DND-41 (cell line): ENCODE measurements around the gene CIT.

Experiments
- ATAC-seq: fragments of 200-7000 bp; cut with Tn5 transposase; 3 replicates; pipeline ENCODE4 v1.9.1; 2021; ENCODE audit warnings: low read depth; ENCODE audit not compliant: insufficient read depth
- DNase-seq: peaks from one replicate; pipeline ENCODE4 v3.0.0-alpha.2; 2020
- H2AFZ ChIP-seq: 2 replicates; pipeline ENCODE4 v1.6.0; 2012; ENCODE audit warnings: low read depth, low read length
- H3K27ac ChIP-seq: 2 replicates; pipeline ENCODE4 v1.5.1; 2012; ENCODE audit warnings: low read length, inconsistent platforms
- H3K27me3 ChIP-seq: fragments of 200-600 bp; sonication (generic); 2 replicates; pipeline ENCODE4 v1.6.0; 2012; ENCODE audit warnings: low read length, mild to moderate bottlenecking, inconsistent platforms; ENCODE audit not compliant: insufficient read depth, poor library complexity
- H3K36me3 ChIP-seq: 2 replicates; pipeline ENCODE4 v1.5.1; 2012; ENCODE audit warnings: low read length, inconsistent platforms; ENCODE audit not compliant: insufficient read depth
- H3K4me1 ChIP-seq: 2 replicates; pipeline ENCODE4 v1.5.1; 2012; ENCODE audit warnings: mild to moderate bottlenecking, low read length; ENCODE audit not compliant: insufficient read depth
- H3K4me2 ChIP-seq: 2 replicates; pipeline ENCODE4 v1.6.0; 2012; ENCODE audit warnings: mild to moderate bottlenecking, moderate library complexity, low read length, inconsistent platforms; ENCODE audit not compliant: insufficient read depth
- H3K4me3 ChIP-seq, 2 experiments: fragments of 200-600 bp in 1 of 2; shearing (Covaris generic) in 1 of 2; 2 replicates each; pipeline ENCODE4 v1.5.1; 2012 to 2016; ENCODE audit warnings: inconsistent platforms in 2 of 2, low read length in 2 of 2, mild to moderate bottlenecking in 2 of 2, low read depth in 1 of 2, moderate library complexity in 1 of 2
- H3K79me2 ChIP-seq: 2 replicates; pipeline ENCODE4 v1.6.0; 2012; ENCODE audit warnings: low read length, inconsistent platforms; ENCODE audit not compliant: insufficient read depth
- H3K9ac ChIP-seq: 2 replicates; pipeline ENCODE4 v1.6.0; 2012; ENCODE audit warnings: low read depth, mild to moderate bottlenecking, inconsistent platforms, low read length, moderate library complexity
- H3K9me3 ChIP-seq: 2 replicates; pipeline ENCODE4 v1.5.1; 2012; ENCODE audit warnings: low read length, moderate library complexity, mild to moderate bottlenecking, inconsistent platforms; ENCODE audit not compliant: insufficient read depth, severe bottlenecking
- H4K20me1 ChIP-seq: 2 replicates; pipeline ENCODE4 v1.6.0; 2012; ENCODE audit warnings: low read length; ENCODE audit not compliant: insufficient read depth
- EZH2 ChIP-seq: IDR thresholded peaks from 3 replicates; pipeline ENCODE4 v1.6.1; 2012; ENCODE audit warnings: borderline replicate concordance, low read depth, mild to moderate bottlenecking, moderate library complexity, low read length, inconsistent platforms; ENCODE audit not compliant: severe bottlenecking
- TF ChIP-seq, protein P1 (sequence below): IDR thresholded peaks from 2 replicates; pipeline ENCODE4 v1.5.1; 2012; ENCODE audit warnings: borderline replicate concordance, low read length, moderate library complexity, mild to moderate bottlenecking; ENCODE audit not compliant: poor library complexity, severe bottlenecking; ENCODE audit errors: extremely low read depth

CIT gene

DNA sequence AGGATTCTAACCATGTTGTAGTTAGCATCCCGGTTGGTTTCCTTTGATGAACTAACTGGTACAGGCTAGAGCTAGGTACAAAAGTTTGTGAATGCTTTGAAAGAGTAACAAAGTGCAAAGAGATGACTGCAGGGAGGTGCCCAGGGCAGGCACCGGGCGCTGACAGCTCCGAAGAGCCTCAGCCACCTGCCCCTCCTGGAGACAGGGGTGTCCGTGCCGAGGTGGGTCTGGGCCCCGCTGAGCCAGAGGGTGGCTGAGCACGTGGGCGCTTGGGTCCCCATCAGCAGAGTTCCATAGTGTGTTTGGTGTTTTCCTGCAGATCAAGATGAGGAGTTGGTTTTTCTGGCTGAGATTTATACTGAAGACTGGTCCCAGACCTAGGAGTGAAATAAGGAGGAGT lies 189.2 kb downstream of the CIT start:
- peaks cover 72% of the 10 kb centered on the region for H3K36me3 ChIP-seq
- ATAC-seq = no peak
- no peak overlapping the region for H3K4me3 ChIP-seq
- no peak overlapping the region for H3K9ac ChIP-seq
- H2AFZ ChIP-seq = no peak overlapping the region
- TF ChIP-seq, protein P1, sequence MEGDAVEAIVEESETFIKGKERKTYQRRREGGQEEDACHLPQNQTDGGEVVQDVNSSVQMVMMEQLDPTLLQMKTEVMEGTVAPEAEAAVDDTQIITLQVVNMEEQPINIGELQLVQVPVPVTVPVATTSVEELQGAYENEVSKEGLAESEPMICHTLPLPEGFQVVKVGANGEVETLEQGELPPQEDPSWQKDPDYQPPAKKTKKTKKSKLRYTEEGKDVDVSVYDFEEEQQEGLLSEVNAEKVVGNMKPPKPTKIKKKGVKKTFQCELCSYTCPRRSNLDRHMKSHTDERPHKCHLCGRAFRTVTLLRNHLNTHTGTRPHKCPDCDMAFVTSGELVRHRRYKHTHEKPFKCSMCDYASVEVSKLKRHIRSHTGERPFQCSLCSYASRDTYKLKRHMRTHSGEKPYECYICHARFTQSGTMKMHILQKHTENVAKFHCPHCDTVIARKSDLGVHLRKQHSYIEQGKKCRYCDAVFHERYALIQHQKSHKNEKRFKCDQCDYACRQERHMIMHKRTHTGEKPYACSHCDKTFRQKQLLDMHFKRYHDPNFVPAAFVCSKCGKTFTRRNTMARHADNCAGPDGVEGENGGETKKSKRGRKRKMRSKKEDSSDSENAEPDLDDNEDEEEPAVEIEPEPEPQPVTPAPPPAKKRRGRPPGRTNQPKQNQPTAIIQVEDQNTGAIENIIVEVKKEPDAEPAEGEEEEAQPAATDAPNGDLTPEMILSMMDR = no peak
- no peak for TF ChIP-seq EZH2
- no peak for DNase-seq
- no peaks in the 10 kb centered on the region for H3K79me2 ChIP-seq
- no peak overlapping the region for H3K27ac ChIP-seq
- no peaks in the 10 kb centered on the region for H3K27me3 ChIP-seq
- no peak overlapping the region for H3K4me2 ChIP-seq
- H3K4me1 ChIP-seq = no peaks in the 10 kb centered on the region
- no peaks in the 10 kb centered on the region; the same call in 1 of the 2 replicates for H4K20me1 ChIP-seq
- H3K9me3 ChIP-seq = no peaks in the 10 kb centered on the region

DNA sequence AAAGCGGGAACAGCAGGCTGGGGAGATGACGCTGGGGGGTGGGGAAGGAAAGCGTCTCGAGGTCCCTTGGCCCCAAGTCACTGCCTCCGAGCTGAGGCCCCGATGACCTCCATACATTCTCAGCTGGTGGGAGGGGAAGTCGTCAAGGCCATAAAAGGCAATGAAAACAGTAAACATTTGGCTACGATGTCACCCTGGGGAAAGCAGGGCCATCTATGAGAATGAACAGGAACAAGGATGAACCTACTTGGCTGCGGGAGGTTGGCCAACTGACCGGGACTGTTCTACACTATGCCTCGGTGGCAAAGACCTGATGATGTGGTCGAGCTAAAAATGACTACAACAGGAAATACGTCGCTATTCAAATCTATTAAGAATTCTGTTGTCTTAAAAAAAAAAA lies 189.7 kb downstream of the CIT start:
- no peak for ATAC-seq
- Histone ChIP-seq H3K9ac (no peak overlapping the region), H3K27ac (no peak overlapping the region), H2AFZ (no peak overlapping the region), H3K36me3 (peaks cover 67% of the 10 kb centered on the region), H3K9me3 (no peaks in the 10 kb centered on the region), H3K4me1 (no peaks in the 10 kb centered on the region), H3K4me3 (no peak overlapping the region), H4K20me1 (no peaks in the 10 kb centered on the region; the same call in 1 of the 2 replicates), H3K27me3 (no peaks in the 10 kb centered on the region), H3K4me2 (no peak overlapping the region), H3K79me2 (no peaks in the 10 kb centered on the region)
- TF ChIP-seq, protein P1 = no peak
- TF ChIP-seq EZH2 = no peak
- no peak for DNase-seq

DNA sequence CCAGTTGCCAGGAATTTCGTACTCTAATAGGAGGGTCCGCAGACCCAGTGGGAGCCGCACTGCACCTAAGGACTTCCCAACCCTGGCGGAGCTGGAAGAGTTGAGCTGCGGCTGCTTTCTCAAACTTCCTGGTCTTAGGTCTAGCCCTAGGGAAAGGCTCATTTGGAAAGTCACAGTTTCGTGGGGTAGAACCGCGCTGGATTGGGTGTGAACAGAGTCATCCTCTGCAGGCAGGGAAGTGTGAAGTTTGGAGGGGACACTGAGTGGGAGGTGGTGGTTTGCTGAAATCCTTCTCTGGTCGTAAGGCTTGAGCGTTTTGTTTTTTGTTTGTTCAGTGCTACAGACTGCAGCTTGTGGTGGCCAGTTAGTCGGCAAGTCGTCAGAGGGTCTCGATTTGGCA lies 190.3 kb downstream of the CIT start:
- Histone ChIP-seq H3K36me3 (peaks cover 65% of the 10 kb centered on the region), H4K20me1 (no peaks in the 10 kb centered on the region; the same call in 1 of the 2 replicates), H3K4me3 (no peak overlapping the region), H3K9me3 (no peaks in the 10 kb centered on the region), H3K79me2 (no peaks in the 10 kb centered on the region), H3K4me1 (no peaks in the 10 kb centered on the region), H3K9ac (no peak overlapping the region), H2AFZ (no peak overlapping the region), H3K27me3 (no peaks in the 10 kb centered on the region), H3K27ac (no peak overlapping the region), H3K4me2 (no peak overlapping the region)
- DNase-seq (no peak), ATAC-seq (no peak)
- TF ChIP-seq, protein P1 = no peak
- TF ChIP-seq EZH2 = no peak

DNA sequence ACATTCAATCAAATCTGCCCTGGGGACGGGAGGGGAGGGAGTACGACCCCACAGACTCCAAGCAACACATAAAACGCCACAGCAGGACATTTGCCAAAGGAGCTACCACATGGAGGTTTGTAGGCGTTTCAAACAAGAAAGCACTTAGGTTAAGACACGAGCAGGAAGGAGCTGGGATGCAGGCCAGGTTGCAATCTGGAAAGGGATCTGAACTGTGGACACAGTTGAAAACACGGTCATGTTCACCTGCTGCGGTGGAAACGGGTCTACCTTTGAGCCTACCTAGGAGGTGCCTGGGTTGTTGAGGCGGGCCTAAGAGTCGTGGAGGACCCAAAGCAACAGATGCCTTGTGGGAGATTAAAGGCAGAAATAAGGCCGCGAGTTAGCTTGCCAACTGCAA lies 190.8 kb downstream of the CIT start:
- H3K9ac ChIP-seq = no peak overlapping the region
- no peak overlapping the region for H3K4me2 ChIP-seq
- DNase-seq (no peak), ATAC-seq (no peak)
- no peaks in the 10 kb centered on the region for H3K79me2 ChIP-seq
- no peaks in the 10 kb centered on the region; the same call in 1 of the 2 replicates for H4K20me1 ChIP-seq
- TF ChIP-seq, protein P1 = no peak
- TF ChIP-seq EZH2 = no peak
- no peak overlapping the region for H2AFZ ChIP-seq
- no peaks in the 10 kb centered on the region for H3K27me3 ChIP-seq
- no peaks in the 10 kb centered on the region for H3K4me1 ChIP-seq
- no peaks in the 10 kb centered on the region for H3K9me3 ChIP-seq
- no peak overlapping the region for H3K4me3 ChIP-seq
- H3K27ac ChIP-seq = no peak overlapping the region
- peaks cover 65% of the 10 kb centered on the region for H3K36me3 ChIP-seq
